ENCODE data around the gene INKA2. TPM values are rescaled to one million over a fixed set of nuclear protein-coding genes. Genes with fewer than 3 reads are reported as not detected.

INKA2 gene
- total and polyA plus RNA-seq, 2 of the 4 experiments (the other 2 are of a cell fraction): 2.2 to 2.6 TPM

GRCh38 chr1:111776861-111777260, 37.7 kb upstream of the INKA2 start:
- BruUV-seq (replicated peaks): no TSS peak
- in situ Hi-C loops (cut with MboI; ENCODE audit: low sequenced_read_pairs): no loop called here

More at GRCh38 chr1:111776861-111777260, 37.7 kb upstream of the INKA2 start:
- H2AFZ ChIP-seq (replicated peaks; ENCODE audit: low read length, poor library complexity): peak overlapping the region; percentile 18
- peak overlapping the region; percentile 84 for H3K4ac ChIP-seq (ENCODE audit: low read depth, low read length)
- H3K56ac ChIP-seq (ENCODE audit: extremely low read depth, insufficient read depth, low read length): no peak overlapping the region; the same call in 1 of the 2 replicates
- peaks cover 23% of the 10 kb centered on the region for H3K4me1 ChIP-seq (ENCODE audit: control insufficient read depth, insufficient read depth, low read length)
- peak overlapping the region; percentile 80; the same call in 1 of the 2 replicates for H3K14ac ChIP-seq (replicated peaks; ENCODE audit: low read depth, low read length)
- H3K36me3 ChIP-seq (ENCODE audit: control insufficient read depth, insufficient read depth, low read length): no peaks in the 10 kb centered on the region
- 93% methylated on average over 5 of the region's 8 CpGs; no CpG with 5 or more reads in 1 of the 2 experiments for WGBS, 2 experiments (ENCODE audit: extremely low coverage in 2 of 2, insufficient read length in 1 of 2)
- H2AK9ac ChIP-seq (replicated peaks; ENCODE audit: low read depth, low read length, poor library complexity): no peak overlapping the region
- intact Hi-C loops (cut with micrococcal nuclease): loop anchor here (5.0 kb wide), 4 partner anchors 100 to 585 kb away; no protein-coding TSS in a partner anchor
- H2BK20ac ChIP-seq (ENCODE audit: low read depth, low read length): peak overlapping the region; percentile 96
- H3K9me1 ChIP-seq (ENCODE audit: insufficient read depth, low read length): peaks cover 7% of the 10 kb centered on the region
- dilution Hi-C loops (cut with HindIII; ENCODE audit: low sequenced_read_pairs, unreplicated experiment): no loop called here
- H2BK120ac ChIP-seq (ENCODE audit: low read depth, low read length): peak overlapping the region; percentile 73
- DNase-seq (no peak), ATAC-seq (ENCODE audit: low read depth) (no peak)
- H2BK15ac ChIP-seq (ENCODE audit: low read depth, low read length): peak overlapping the region; percentile 75; the same call in 2 of the 3 replicates
- no peak for TF ChIP-seq POLR2A (IDR thresholded peaks at IDR 0.05; ENCODE audit: low read depth, low read length)
- TF ChIP-seq MAZ (IDR thresholded peaks at IDR 0.05; ENCODE audit: borderline replicate concordance, low read depth, low read length): no peak
- TF ChIP-seq BHLHE40 (IDR thresholded peaks at IDR 0.05; ENCODE audit: low read depth, low read length): no peak
- TF ChIP-seq RFX5 (IDR thresholded peaks at IDR 0.05; ENCODE audit: low read depth, low read length): no peak
- H4K8ac ChIP-seq (ENCODE audit: low read depth in 2 of 2, low read length in 2 of 2): peak overlapping the region; percentile 39 to 40; a peak in 1 of 4 replicates
- H3K18ac ChIP-seq (ENCODE audit: low read depth, low read length): peak overlapping the region; percentile 20; the same call in 1 of the 2 replicates
- no peaks in the 10 kb centered on the region; a peak in 1 of 4 replicates for H3K79me1 ChIP-seq (ENCODE audit: low read depth in 1 of 2, low read length in 2 of 2)
- H3K27me3 ChIP-seq (ENCODE audit: control insufficient read depth, insufficient read depth, low read length): peaks cover under 1% of the 10 kb centered on the region
- no peak overlapping the region; the same call in 1 of the 2 replicates for H3K27ac ChIP-seq (ENCODE audit: insufficient read depth, low read length)
- ChIA-PET CTCF (interaction anchor here (1.0 kb wide), 1 partner anchor 9 kb away, joined by 3 read pairs; no protein-coding TSS in a partner anchor), POLR2A (ENCODE audit: unreplicated experiment) (no interaction called here)
- no peaks in the 10 kb centered on the region for H3K9me3 ChIP-seq (ENCODE audit: control insufficient read depth, insufficient read depth, low read length)
- H3K9ac ChIP-seq (ENCODE audit: low read depth, low read length): no peak overlapping the region
- no peak overlapping the region for H3K4me3 ChIP-seq (ENCODE audit: insufficient read depth, low read depth, low read length)
- H2BK5ac ChIP-seq (ENCODE audit: low read depth, low read length, poor library complexity, severe bottlenecking): peak overlapping the region; percentile 15
- H3K23ac ChIP-seq (ENCODE audit: low read depth, low read length): peak overlapping the region; percentile 59; the same call in 1 of the 2 replicates
- H4K20me1 ChIP-seq (ENCODE audit: insufficient read depth, low read length): no peaks in the 10 kb centered on the region
- no peak overlapping the region; the same call in 1 of the 2 replicates for H4K5ac ChIP-seq (ENCODE audit: low read depth, low read length)
- peak overlapping the region; percentile 84 for H2AK5ac ChIP-seq (ENCODE audit: low read depth, low read length)
- peak overlapping the region; percentile 91 for H4K91ac ChIP-seq (ENCODE audit: insufficient read depth, low read depth, low read length)
- no peak overlapping the region for H3K4me2 ChIP-seq (ENCODE audit: low read depth, low read length)
